ENCODE results near the gene MERTK.
A peak's percentile ranks its signal among the peaks of the same experiment; 100 is the strongest.

DNA sequence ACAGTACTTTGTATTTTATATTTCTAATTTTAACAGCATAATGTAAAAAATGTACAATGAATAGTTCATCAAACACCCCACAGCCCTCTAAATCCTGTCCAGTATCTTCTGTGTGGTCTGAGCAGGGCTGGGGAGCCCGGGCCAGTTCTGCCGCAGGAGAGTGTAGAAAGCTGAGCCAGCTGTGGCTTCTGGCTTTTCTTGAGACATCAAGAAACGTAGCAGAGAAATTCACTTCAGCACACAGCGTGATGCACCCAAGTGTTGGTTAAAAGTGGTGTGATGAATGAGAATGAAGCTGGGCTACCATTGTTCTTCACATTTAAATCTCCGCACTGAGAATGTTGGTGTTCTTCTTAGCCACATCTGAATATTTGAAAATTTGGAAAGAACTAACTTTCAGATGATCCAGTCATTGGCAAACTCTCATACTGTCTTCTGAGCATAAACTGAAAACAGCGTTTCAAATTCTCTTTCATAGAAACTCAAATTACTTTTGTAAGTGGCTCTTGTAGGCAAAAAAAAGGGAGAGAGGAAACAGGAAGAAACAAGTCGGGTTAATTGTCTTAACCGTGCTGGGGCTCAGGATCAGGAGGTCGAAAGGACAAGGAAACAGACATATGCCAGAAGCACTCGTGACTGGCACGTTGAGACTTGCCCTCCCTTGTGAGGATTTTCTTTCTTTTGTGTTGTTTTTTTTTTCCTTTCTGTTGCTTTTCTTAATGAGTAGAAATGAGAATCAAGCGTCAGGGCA is 133.2 kb downstream of the MERTK start:
- TF ChIP-seq, protein P1, sequence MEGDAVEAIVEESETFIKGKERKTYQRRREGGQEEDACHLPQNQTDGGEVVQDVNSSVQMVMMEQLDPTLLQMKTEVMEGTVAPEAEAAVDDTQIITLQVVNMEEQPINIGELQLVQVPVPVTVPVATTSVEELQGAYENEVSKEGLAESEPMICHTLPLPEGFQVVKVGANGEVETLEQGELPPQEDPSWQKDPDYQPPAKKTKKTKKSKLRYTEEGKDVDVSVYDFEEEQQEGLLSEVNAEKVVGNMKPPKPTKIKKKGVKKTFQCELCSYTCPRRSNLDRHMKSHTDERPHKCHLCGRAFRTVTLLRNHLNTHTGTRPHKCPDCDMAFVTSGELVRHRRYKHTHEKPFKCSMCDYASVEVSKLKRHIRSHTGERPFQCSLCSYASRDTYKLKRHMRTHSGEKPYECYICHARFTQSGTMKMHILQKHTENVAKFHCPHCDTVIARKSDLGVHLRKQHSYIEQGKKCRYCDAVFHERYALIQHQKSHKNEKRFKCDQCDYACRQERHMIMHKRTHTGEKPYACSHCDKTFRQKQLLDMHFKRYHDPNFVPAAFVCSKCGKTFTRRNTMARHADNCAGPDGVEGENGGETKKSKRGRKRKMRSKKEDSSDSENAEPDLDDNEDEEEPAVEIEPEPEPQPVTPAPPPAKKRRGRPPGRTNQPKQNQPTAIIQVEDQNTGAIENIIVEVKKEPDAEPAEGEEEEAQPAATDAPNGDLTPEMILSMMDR (IDR thresholded peaks at IDR 0.05) = no peak
- TF ChIP-seq POLR2AphosphoS5 (IDR thresholded peaks at IDR 0.05) = peak in 1 of 2 donors; percentile 11
- no peak for TF ChIP-seq EP300 (IDR thresholded peaks at IDR 0.05)
- peak in 1 of 4 donors; percentile 5 for TF ChIP-seq POLR2A (IDR thresholded peaks at IDR 0.05)
